ENCODE measurements around the gene SMYD1. TPM values are rescaled to one million over a fixed set of nuclear protein-coding genes. Genes with fewer than 3 reads are reported as not detected.
A peak's percentile ranks its signal among the peaks of the same experiment; 100 is the strongest.
"Not testable (repeated sequence)": the region's sequence is repeated elsewhere in the genome, so short reads cannot be mapped to it uniquely, and the experiment has no call there.

The SMYD1 gene
- total and polyA plus RNA-seq, 4 donors: under 0.01 to 0.42 (median 0.06) TPM; not detected in 1

DNA sequence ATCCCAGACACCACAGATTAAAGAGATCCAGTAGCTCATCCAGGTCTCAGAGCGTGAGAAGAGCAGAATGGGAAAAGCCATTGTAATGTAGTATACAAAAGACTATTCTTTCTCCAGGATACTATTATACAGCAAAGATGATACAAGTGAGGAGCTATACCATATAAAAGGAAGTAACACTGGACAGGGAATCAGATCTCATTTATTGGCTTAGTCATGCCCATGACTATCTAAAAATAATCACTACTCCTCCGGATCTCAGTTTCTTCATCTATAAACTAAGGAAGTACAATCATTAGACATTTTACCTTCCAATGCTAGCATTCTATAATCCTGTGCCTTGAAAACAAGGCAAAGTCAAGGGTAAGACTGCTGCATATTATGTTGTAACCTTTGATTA is 31.4 kb upstream of the SMYD1 start:
- no CpG with 5 or more reads among the region's 2 CpGs for WGBS (ENCODE audit: insufficient coverage)
- H3K36me3 ChIP-seq (ENCODE audit: control insufficient read depth, insufficient read depth, low read length): peaks cover 2% of the 10 kb centered on the region
- no peak overlapping the region for H3K27ac ChIP-seq (ENCODE audit: low read depth, low read length)
- H3K4me1 ChIP-seq (ENCODE audit: control insufficient read depth, insufficient read depth, low read length): no peaks in the 10 kb centered on the region
- no peak for DNase-seq (ENCODE audit: low read depth in 4 of 6, low spot score in 6 of 6)
- no peak overlapping the region for H3K4me3 ChIP-seq (ENCODE audit: low read depth, low read length)
- H3K27me3 ChIP-seq (ENCODE audit: control insufficient read depth, insufficient read depth, low read length): no peaks in the 10 kb centered on the region
- H3K9me3 ChIP-seq (ENCODE audit: control insufficient read depth, insufficient read depth, low read length): no peaks in the 10 kb centered on the region

DNA sequence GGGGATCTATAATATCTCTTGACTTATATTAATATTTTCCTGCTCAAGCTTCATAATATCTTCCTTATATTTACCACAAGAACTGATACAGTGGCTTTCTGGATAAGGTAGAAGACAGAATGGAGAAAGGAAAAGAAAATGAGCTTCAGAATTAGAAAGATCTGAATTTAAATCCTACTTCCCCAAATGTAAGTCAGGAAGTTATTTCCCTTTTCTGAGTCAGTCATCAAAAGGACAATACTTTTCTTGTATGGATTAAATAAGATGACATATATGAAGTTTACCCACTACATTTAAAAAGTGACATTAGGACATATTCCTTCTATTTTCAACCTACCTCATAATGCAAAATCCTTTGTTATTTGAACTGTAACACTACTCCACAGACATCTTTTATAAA is 31.0 kb upstream of the SMYD1 start:
- no peaks in the 10 kb centered on the region for H3K9me3 ChIP-seq (ENCODE audit: control insufficient read depth, insufficient read depth, low read length)
- H3K36me3 ChIP-seq (ENCODE audit: control insufficient read depth, insufficient read depth, low read length): peaks cover 2% of the 10 kb centered on the region

DNA sequence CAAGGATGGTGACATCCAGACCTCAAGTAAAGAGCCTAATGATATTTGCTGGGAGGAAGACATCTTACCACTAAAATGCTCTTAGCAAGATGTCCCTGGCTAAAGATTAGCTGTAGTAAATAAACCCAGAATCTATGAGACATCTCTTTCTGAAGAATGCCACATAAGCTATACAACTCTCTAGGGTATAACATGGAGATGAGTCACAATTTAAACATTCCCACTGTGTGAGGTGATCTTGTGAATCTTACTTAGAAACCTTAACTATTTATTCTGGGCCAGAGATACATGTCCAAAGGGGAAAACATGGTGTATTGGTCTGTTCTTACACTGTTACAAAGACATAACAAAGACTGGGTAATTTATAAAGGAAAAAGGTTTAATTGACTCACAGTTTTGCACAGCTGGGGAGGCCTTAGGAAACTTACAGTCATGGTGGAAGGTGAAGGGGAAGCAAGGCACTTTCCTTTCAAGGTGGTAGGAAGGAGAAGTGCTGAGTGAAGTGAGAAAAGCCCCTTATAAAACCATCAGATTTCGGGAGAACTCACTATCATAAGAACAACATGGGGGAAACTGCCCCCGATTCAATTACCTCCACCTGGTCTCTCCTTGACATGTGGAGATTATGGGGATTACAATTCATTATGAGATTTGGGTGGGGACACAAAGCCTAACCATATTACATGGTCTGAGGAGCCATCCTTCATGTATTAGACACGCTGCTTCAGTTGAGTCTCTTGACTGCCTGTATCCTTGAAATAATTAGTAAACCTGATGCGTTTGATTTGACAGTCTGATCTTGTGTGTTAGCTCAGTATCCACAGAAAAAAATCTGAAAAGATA is 29.1 kb upstream of the SMYD1 start:
- 100% methylated on average over 1 of the region's 4 CpGs for WGBS (ENCODE audit: insufficient coverage)
- Histone ChIP-seq H3K9me3 (ENCODE audit: control insufficient read depth, insufficient read depth, low read length) (no peaks in the 10 kb centered on the region), H3K4me1 (ENCODE audit: control insufficient read depth, insufficient read depth, low read length) (no peaks in the 10 kb centered on the region), H3K27ac (ENCODE audit: low read depth, low read length) (no peak overlapping the region), H3K27me3 (ENCODE audit: control insufficient read depth, insufficient read depth, low read length) (no peaks in the 10 kb centered on the region), H3K36me3 (ENCODE audit: control insufficient read depth, insufficient read depth, low read length) (no peaks in the 10 kb centered on the region), H3K4me3 (ENCODE audit: low read depth, low read length) (no peak overlapping the region)
- DNase-seq (ENCODE audit: low read depth in 4 of 6, low spot score in 6 of 6): no peak

More for the DNA sequence above, 31.0 kb upstream of the SMYD1 start:
- no peaks in the 10 kb centered on the region for H3K4me1 ChIP-seq (ENCODE audit: control insufficient read depth, insufficient read depth, low read length)
- no peaks in the 10 kb centered on the region for H3K27me3 ChIP-seq (ENCODE audit: control insufficient read depth, insufficient read depth, low read length)
- DNase-seq (ENCODE audit: low read depth in 4 of 6, low spot score in 6 of 6): no peak
- H3K4me3 ChIP-seq (ENCODE audit: low read depth, low read length): no peak overlapping the region
- no peak overlapping the region for H3K27ac ChIP-seq (ENCODE audit: low read depth, low read length)

DNA sequence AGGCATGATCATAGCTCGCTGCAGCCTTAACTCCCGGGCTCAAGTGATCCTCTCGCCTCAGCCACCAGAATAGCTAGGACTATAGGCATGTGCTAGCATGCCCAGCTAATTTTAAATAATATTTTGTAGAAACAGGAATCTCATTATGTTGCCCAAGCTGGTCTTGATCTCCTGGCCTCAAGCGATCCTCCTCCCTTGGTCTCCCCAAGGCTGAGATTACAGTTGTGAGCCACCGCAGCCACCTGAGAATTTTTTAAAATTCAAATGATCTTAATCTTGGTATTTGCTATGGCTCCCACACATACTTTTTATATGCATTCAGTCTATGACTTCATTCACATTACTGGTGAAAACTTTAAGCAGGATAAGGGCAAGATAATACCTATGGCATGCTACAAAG is 25.1 kb upstream of the SMYD1 start:
- H3K9me3 ChIP-seq (ENCODE audit: control insufficient read depth, insufficient read depth, low read length): no peaks in the 10 kb centered on the region
- no peak overlapping the region for H3K4me3 ChIP-seq (ENCODE audit: low read depth, low read length)
- H3K4me1 ChIP-seq (ENCODE audit: control insufficient read depth, insufficient read depth, low read length): no peaks in the 10 kb centered on the region
- H3K27ac ChIP-seq (ENCODE audit: low read depth, low read length): no peak overlapping the region
- no peaks in the 10 kb centered on the region for H3K36me3 ChIP-seq (ENCODE audit: control insufficient read depth, insufficient read depth, low read length)
- 100% methylated on average over 1 of the region's 5 CpGs for WGBS (ENCODE audit: insufficient coverage)
- H3K27me3 ChIP-seq (ENCODE audit: control insufficient read depth, insufficient read depth, low read length): no peaks in the 10 kb centered on the region
- DNase-seq (ENCODE audit: low read depth in 4 of 6, low spot score in 6 of 6): no peak

DNA sequence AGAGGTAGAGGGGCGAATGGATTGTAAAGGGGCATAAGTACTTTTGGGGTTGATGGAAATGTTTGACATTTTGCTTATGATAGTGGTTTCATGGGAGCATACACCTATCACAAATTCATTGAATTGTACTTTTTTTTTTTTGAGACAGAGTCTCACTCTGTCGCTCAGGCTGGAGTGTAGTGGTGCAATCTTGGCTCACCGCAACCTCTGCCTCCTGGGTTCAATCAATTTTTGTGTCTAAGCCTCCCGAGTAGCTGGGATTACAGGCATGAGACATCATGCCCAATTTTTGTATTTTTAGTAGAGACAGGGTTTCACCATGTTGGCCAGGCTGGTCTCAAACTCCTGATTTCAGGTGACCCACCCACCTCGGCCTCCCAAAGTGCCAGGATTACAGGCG is 22.1 kb upstream of the SMYD1 start:
- WGBS (ENCODE audit: insufficient coverage): 92% methylated on average over 2 of the region's 6 CpGs
- DNase-seq (ENCODE audit: low read depth in 4 of 6, low spot score in 6 of 6); H3K27me3 ChIP-seq (ENCODE audit: control insufficient read depth, insufficient read depth, low read length); H3K4me3 ChIP-seq (ENCODE audit: low read depth, low read length); H3K9me3 ChIP-seq (ENCODE audit: control insufficient read depth, insufficient read depth, low read length); H3K36me3 ChIP-seq (ENCODE audit: control insufficient read depth, insufficient read depth, low read length); H3K4me1 ChIP-seq (ENCODE audit: control insufficient read depth, insufficient read depth, low read length); H3K27ac ChIP-seq (ENCODE audit: low read depth, low read length): not testable (repeated sequence)

DNA sequence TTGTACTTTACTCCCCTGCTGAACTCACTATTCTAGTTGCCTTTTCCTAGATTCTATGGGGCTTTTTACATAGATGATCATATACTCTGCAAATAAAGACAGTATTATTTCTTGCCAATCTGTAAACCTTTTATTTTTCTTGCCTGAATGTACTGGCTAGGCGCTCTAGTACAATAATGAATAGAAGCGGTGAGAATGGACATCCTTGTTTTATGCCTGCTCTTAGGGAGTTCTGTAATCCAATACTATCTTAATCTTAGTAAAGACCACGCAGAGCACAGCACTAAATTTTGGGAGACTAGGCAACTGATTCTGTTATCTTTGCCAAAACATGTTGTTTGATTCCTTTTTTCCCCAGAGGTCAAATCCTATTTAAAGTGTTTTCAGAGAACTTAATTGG is 19.1 kb upstream of the SMYD1 start:
- H3K36me3 ChIP-seq (ENCODE audit: control insufficient read depth, insufficient read depth, low read length): no peaks in the 10 kb centered on the region
- WGBS (ENCODE audit: insufficient coverage): 60% methylated on average over 1 of the region's 3 CpGs
- no peaks in the 10 kb centered on the region for H3K27me3 ChIP-seq (ENCODE audit: control insufficient read depth, insufficient read depth, low read length)
- H3K27ac ChIP-seq (ENCODE audit: low read depth, low read length): no peak overlapping the region
- H3K4me3 ChIP-seq (ENCODE audit: low read depth, low read length): no peak overlapping the region
- peaks cover 3% of the 10 kb centered on the region for H3K4me1 ChIP-seq (ENCODE audit: control insufficient read depth, insufficient read depth, low read length)
- H3K9me3 ChIP-seq (ENCODE audit: control insufficient read depth, insufficient read depth, low read length): no peaks in the 10 kb centered on the region
- peak in 1 of 6 donors; percentile 23 for DNase-seq (ENCODE audit: low read depth in 4 of 6, low spot score in 6 of 6)

DNA sequence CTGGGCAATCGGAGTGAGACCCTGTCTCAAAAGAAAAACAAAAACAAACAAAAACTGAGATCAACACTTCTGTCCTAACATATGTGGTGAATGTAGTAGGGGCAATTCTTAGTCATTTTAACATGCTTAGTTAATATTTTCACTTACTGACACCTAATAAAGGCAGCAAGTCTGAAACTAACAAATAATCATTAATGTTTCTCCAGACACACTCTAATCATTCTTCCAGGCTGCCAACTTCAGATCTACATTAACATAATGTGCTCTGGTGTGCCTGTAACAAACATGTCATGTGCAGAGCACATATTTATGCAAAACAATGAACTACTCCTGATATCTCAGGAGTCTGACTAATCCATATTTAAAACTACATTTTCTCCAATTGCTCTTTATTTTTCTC is 18.0 kb upstream of the SMYD1 start:
- H3K4me3 ChIP-seq (ENCODE audit: low read depth, low read length): no peak overlapping the region
- DNase-seq (ENCODE audit: low read depth in 4 of 6, low spot score in 6 of 6): peak in 1 of 6 donors; percentile 13
- no peaks in the 10 kb centered on the region for H3K27me3 ChIP-seq (ENCODE audit: control insufficient read depth, insufficient read depth, low read length)
- H3K9me3 ChIP-seq (ENCODE audit: control insufficient read depth, insufficient read depth, low read length): no peaks in the 10 kb centered on the region
- H3K36me3 ChIP-seq (ENCODE audit: control insufficient read depth, insufficient read depth, low read length): no peaks in the 10 kb centered on the region
- no CpG with 5 or more reads among the region's 1 CpG for WGBS (ENCODE audit: insufficient coverage)
- no peak overlapping the region for H3K27ac ChIP-seq (ENCODE audit: low read depth, low read length)
- H3K4me1 ChIP-seq (ENCODE audit: control insufficient read depth, insufficient read depth, low read length): peaks cover 5% of the 10 kb centered on the region

DNA sequence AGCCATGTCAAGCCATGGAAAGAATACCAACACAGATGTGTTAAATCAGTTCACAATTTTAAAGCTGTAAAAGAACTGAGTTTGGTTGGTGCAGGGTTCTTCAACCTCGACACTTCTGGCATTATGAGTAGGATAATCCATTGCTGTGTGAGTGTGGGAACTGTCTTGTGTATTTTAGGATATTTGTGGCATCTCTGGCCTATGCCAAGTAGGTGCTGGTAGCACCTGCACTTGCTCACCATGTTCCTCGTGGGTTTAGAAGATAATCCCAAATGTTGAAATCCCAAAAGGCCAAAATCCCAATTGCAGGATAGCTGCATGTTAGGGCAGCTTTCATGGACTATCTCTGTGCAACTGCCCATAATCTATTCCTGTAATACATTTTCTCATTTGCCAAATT is 15.8 kb upstream of the SMYD1 start:
- DNase-seq (ENCODE audit: low read depth in 4 of 6, low spot score in 6 of 6): no peak

DNA sequence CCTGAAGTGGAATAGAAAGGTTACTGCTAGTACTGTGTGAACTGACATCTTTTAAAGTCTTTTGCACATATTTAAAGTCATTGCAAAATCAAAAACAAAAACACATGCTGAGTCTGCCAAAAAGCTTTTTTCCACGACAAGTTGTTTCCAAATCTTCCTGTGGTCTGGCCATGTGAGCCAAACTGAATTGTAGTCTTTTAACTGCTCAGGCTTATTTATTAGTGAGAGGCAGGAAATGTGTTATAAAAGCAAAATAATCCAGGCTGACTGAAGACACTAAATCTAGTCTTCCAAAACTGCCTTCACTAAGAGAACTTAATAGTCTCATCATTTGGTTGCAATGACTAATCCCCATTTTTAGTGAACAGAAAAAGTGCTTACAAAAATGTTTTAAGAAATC is 14.3 kb upstream of the SMYD1 start:
- Histone ChIP-seq H3K36me3 (ENCODE audit: control insufficient read depth, insufficient read depth, low read length) (no peaks in the 10 kb centered on the region), H3K27ac (ENCODE audit: low read depth, low read length) (no peak overlapping the region), H3K4me3 (ENCODE audit: low read depth, low read length) (no peak overlapping the region), H3K27me3 (ENCODE audit: control insufficient read depth, insufficient read depth, low read length) (no peaks in the 10 kb centered on the region), H3K4me1 (ENCODE audit: control insufficient read depth, insufficient read depth, low read length) (peaks cover 16% of the 10 kb centered on the region), H3K9me3 (ENCODE audit: control insufficient read depth, insufficient read depth, low read length) (no peaks in the 10 kb centered on the region)
- DNase-seq (ENCODE audit: low read depth in 4 of 6, low spot score in 6 of 6): no peak
- WGBS (ENCODE audit: insufficient coverage): no CpG with 5 or more reads among the region's 1 CpG

More for the DNA sequence above, 15.8 kb upstream of the SMYD1 start:
- no peaks in the 10 kb centered on the region for H3K9me3 ChIP-seq (ENCODE audit: control insufficient read depth, insufficient read depth, low read length)
- H3K4me3 ChIP-seq (ENCODE audit: low read depth, low read length): no peak overlapping the region
- 94% methylated on average over 2 of the region's 2 CpGs for WGBS (ENCODE audit: insufficient coverage)
- H3K27ac ChIP-seq (ENCODE audit: low read depth, low read length): no peak overlapping the region
- H3K36me3 ChIP-seq (ENCODE audit: control insufficient read depth, insufficient read depth, low read length): no peaks in the 10 kb centered on the region
- no peaks in the 10 kb centered on the region for H3K27me3 ChIP-seq (ENCODE audit: control insufficient read depth, insufficient read depth, low read length)
- peaks cover 16% of the 10 kb centered on the region for H3K4me1 ChIP-seq (ENCODE audit: control insufficient read depth, insufficient read depth, low read length)

All from spinal cord (tissue), 10 donors.